ENCODE results near the gene ATP8A2. TPM values are rescaled to one million over a fixed set of nuclear protein-coding genes. Genes with fewer than 3 reads are reported as not detected.

Gene ATP8A2
- total RNA-seq, 2 experiments from 2014 or later, result 0.22 to 0.24 TPM

DNA sequence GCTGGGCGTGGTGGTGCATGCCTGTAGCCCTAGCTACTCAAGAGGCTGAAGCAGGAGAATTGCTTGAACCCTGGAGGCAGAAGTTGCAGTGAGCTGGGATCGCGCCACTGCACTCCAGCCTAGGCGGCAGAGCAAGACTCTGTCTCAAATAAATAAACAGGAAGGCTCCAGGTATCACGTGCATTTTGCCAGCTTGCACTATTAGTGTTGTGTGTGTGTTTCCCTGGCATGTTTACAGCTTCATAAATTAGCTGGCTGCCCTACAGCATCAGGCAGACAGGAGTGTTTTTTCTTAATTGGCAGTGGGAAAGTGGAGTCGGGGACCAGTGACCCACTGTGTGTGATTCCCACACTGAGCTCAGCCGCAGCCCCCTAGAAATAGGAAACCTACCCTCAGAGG, 647.5 kb downstream of the ATP8A2 start:
- Mint-ChIP-seq H3K4me1 (ENCODE audit: low read depth) (peaks cover 22% of the 10 kb centered on the region), H3K27ac (no peak overlapping the region), H3K36me3 (ENCODE audit: low read depth) (peaks cover 21% of the 10 kb centered on the region), H3K27me3 (ENCODE audit: low read depth) (no peaks in the 10 kb centered on the region), H3K9me3 (peaks cover 8% of the 10 kb centered on the region), H3K4me3 (no peak overlapping the region)
- CTCF ChIA-PET, result no interaction called here
- intact Hi-C loops (cut with micrococcal nuclease), result loop anchor here (5.0 kb wide), 1 partner anchor 212 kb away; no protein-coding TSS in a partner anchor
- no peak for DNase-seq

DNA sequence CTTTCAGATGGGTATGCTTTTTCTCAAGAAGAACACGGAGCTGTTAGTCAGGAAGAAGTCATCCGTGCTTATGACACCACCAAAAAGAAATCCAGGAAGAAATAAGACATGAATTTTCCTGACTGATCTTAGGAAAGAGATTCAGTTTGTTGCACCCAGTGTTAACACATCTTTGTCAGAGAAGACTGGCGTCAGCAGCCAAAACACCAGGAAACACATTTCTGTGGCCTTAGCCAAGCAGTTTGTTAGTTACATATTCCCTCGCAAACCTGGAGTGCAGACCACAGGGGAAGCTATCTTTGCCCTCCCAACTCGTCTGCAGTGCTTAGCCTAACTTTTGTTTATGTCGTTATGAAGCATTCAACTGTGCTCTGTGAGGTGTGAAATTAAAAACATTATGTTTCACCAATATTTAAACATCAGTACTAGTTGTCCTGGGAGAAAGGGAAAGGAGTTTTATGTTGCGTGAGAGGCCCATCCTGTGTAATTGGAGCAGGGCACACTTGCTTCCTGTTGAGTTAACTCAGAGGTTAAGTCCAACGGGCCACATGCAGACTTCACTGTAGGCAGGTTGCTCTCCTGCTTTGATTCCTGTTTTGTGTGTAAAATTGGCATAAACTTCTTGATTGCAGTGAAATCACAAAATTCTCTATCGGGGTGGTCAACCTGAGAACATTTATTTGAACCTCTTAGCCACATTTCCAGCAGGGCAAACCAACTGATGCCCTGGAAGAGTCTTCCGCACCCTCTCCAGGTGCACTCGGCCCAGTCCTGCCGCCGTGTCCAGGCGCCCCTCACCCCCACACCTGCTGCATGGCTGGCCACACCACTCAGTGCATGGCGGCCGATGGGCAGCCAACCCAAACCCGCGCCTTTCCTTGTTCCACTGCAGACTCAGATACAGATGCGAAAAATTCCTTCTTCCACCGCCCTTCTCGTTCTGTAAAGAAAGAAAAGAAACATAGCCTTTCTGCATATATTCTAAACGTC, 648.4 kb downstream of the ATP8A2 start:
- Mint-ChIP-seq H3K36me3 (ENCODE audit: low read depth) (peaks cover 21% of the 10 kb centered on the region), H3K4me3 (no peak overlapping the region), H3K27me3 (ENCODE audit: low read depth) (no peaks in the 10 kb centered on the region), H3K9me3 (peaks cover 8% of the 10 kb centered on the region), H3K27ac (no peak overlapping the region), H3K4me1 (ENCODE audit: low read depth) (peaks cover 22% of the 10 kb centered on the region)
- intact Hi-C loops (cut with micrococcal nuclease), result loop anchor here (5.0 kb wide), 1 partner anchor 213 kb away; no protein-coding TSS in a partner anchor
- no peak for DNase-seq
- CTCF ChIA-PET, result no interaction called here

DNA sequence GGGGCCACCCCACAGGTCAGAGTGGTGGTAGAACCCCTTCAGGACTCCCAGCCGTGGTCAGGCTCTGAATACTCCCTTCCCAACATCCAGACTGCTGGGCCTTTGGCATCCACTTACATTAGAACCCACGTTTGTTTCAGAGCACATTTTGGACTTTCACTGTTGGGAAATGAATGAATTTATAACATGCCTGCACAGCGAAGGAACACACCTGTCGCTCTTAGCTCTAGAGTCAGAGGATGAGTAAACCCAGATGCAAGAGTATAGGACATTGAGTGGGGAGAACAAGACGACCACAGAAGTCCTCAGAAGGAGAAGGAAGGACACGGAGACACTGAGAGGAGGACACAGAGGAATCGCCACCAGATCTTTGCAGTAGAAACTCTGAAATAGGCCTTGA, 649.1 kb downstream of the ATP8A2 start:
- H3K9me3 Mint-ChIP-seq, result peaks cover 8% of the 10 kb centered on the region
- peaks cover 21% of the 10 kb centered on the region for H3K36me3 Mint-ChIP-seq (ENCODE audit: low read depth)
- intact Hi-C loops (cut with micrococcal nuclease), result no loop called here
- CTCF ChIA-PET, result no interaction called here
- no peak overlapping the region for H3K27ac Mint-ChIP-seq
- no peak for DNase-seq
- peaks cover 22% of the 10 kb centered on the region for H3K4me1 Mint-ChIP-seq (ENCODE audit: low read depth)
- H3K27me3 Mint-ChIP-seq (ENCODE audit: low read depth), result no peaks in the 10 kb centered on the region
- no peak overlapping the region for H3K4me3 Mint-ChIP-seq

DNA sequence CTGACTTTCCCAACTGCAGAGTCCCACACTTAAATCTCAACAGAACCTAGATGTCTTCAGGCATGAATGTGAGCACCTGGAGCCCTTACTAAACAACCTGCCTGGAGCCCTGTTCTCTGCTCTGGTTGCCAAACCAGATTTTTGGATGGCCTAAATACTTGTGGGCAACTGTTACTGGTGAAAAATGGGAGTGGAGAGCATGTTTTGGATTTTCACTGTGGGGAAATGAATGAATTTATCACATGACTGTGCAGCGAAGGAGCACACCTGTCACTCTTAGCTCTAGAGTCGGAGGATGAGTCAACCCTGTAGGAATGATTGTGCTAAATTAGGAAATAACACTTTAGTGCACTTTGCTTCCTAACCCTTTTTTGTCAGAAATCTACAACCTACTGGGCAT, 649.7 kb downstream of the ATP8A2 start:
- no peak overlapping the region for H3K4me3 Mint-ChIP-seq
- H3K9me3 Mint-ChIP-seq, result peaks cover 8% of the 10 kb centered on the region
- no peak for DNase-seq
- H3K36me3 Mint-ChIP-seq (ENCODE audit: low read depth), result peaks cover 21% of the 10 kb centered on the region
- CTCF ChIA-PET, result no interaction called here
- H3K4me1 Mint-ChIP-seq (ENCODE audit: low read depth), result peaks cover 19% of the 10 kb centered on the region
- H3K27ac Mint-ChIP-seq, result no peak overlapping the region
- no peaks in the 10 kb centered on the region for H3K27me3 Mint-ChIP-seq (ENCODE audit: low read depth)
- intact Hi-C loops (cut with micrococcal nuclease), result no loop called here

DNA sequence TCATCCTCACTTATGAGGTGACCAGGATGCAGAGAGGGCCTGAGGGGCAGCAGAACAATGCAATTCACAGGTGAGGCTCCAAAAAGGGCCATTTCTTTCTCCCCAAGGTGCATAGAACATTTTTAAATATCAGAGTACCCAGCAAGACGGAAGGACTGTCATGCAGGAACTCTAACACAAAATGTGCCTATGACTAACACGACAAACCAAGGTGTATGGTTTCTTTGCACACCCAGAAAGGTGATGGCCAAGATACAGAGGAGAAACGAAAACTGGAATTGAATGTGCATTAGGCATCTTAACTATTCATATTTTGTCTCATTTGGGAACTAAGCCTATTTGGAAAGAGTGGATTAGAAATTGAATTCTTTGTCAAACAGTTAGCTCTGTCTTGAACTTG, 650.2 kb downstream of the ATP8A2 start:
- no peak for DNase-seq
- Mint-ChIP-seq H3K27ac (no peak overlapping the region), H3K36me3 (ENCODE audit: low read depth) (peaks cover 21% of the 10 kb centered on the region), H3K4me3 (no peak overlapping the region), H3K4me1 (ENCODE audit: low read depth) (peaks cover 14% of the 10 kb centered on the region), H3K27me3 (ENCODE audit: low read depth) (no peaks in the 10 kb centered on the region), H3K9me3 (peaks cover 8% of the 10 kb centered on the region)
- CTCF ChIA-PET, result interaction anchor here (0.8 kb wide), 1 partner anchor 14 kb away, joined by 3 read pairs; no protein-coding TSS in a partner anchor
- intact Hi-C loops (cut with micrococcal nuclease), result no loop called here

DNA sequence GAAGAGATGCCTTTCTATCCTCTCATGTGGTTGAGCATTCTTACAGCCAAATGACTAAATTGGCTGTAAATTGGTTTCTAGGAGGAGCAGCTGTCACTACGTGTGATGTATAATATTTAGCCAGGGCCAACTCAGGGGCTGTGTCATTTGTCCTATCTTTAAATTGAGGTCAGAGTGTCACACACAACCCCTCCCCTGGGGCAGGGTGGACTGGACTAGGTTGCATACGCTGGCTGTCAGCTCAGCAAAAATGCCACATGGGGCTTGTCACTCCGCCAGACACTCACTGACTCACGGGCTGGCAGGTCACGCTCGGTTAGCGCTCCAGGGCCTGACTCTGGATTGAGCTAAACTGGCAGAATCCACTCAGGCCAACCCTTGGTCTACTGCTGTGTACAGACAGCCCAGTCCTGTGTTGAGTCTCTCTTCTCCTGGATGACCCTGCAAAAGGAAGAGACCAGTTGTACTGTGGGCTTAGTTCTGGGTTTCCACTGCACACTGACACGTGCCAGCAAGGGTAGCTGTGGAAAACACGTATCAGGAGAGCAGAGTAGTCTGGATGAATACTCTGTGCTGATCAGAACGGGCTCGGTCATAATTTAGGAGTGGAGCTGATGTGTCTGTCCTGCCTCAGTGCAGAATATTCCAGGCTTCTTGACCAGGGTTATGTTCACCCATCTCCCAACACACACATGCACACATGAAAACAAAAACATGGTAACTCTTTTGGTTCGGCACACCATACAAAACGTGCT, 650.9 kb downstream of the ATP8A2 start:
- Mint-ChIP-seq H3K4me3 (no peak overlapping the region), H3K4me1 (ENCODE audit: low read depth) (peaks cover 7% of the 10 kb centered on the region), H3K9me3 (peaks cover 8% of the 10 kb centered on the region), H3K36me3 (ENCODE audit: low read depth) (peaks cover 21% of the 10 kb centered on the region), H3K27ac (no peak overlapping the region), H3K27me3 (ENCODE audit: low read depth) (no peaks in the 10 kb centered on the region)
- CTCF ChIA-PET, result interaction anchor here (0.8 kb wide), 1 partner anchor 14 kb away, joined by 3 read pairs; no protein-coding TSS in a partner anchor
- no peak for DNase-seq
- intact Hi-C loops (cut with micrococcal nuclease), result no loop called here

DNA sequence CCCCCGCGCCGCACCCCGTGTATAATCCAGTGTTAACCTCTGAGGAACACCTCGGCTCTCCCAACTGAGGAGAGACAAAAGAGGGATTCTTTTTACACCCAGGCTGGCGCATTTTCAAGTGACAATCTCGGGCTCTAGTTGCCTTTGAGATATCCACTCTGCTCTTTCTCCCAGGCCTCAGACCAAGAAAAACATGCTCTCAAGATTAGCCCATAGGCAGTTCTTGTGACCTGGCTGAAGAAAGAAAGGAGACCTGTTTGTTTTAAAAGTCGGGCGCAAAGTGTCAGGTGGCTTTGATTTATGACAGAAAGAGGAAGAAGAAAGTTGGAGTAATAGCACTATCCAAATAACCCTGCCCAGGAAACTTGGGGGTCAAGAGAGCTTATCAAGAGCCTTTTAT, 652.8 kb downstream of the ATP8A2 start:
- intact Hi-C loops (cut with micrococcal nuclease), result no loop called here
- H3K4me3 Mint-ChIP-seq, result no peak overlapping the region
- peaks cover 18% of the 10 kb centered on the region for H3K36me3 Mint-ChIP-seq (ENCODE audit: low read depth)
- H3K9me3 Mint-ChIP-seq, result peaks cover 8% of the 10 kb centered on the region
- no peak overlapping the region for H3K27ac Mint-ChIP-seq
- CTCF ChIA-PET, result interaction anchor here (1.0 kb wide), 1 partner anchor 13 kb away, joined by 3 read pairs; no protein-coding TSS in a partner anchor
- no peak for DNase-seq
- no peaks in the 10 kb centered on the region for H3K27me3 Mint-ChIP-seq (ENCODE audit: low read depth)
- no peaks in the 10 kb centered on the region for H3K4me1 Mint-ChIP-seq (ENCODE audit: low read depth)

DNA sequence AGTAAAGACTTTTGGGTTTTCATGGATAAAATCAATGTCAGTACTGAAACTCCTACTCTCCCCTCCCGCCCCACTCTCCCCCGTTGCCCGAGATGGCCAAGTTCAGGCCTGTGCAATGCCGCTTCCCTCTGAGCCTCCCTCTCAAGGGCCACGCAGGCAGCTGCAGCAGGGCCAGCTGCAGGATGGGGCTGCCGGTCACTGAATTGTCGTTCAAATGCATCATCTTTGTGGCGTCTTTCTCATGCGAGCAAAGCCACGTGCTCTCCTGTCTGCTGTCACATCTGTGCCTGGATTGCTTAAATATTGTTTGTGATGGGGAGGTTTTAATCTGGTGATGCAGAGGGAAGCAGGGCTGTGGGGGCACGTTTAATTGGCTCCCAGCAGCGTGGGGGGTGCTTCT, 653.4 kb downstream of the ATP8A2 start:
- Mint-ChIP-seq H3K27me3 (ENCODE audit: low read depth) (no peaks in the 10 kb centered on the region), H3K36me3 (ENCODE audit: low read depth) (peaks cover 11% of the 10 kb centered on the region), H3K27ac (no peak overlapping the region), H3K9me3 (peaks cover 8% of the 10 kb centered on the region), H3K4me1 (ENCODE audit: low read depth) (no peaks in the 10 kb centered on the region), H3K4me3 (no peak overlapping the region)
- intact Hi-C loops (cut with micrococcal nuclease), result no loop called here
- DNase-seq, result no peak
- CTCF ChIA-PET, result no interaction called here

DNA sequence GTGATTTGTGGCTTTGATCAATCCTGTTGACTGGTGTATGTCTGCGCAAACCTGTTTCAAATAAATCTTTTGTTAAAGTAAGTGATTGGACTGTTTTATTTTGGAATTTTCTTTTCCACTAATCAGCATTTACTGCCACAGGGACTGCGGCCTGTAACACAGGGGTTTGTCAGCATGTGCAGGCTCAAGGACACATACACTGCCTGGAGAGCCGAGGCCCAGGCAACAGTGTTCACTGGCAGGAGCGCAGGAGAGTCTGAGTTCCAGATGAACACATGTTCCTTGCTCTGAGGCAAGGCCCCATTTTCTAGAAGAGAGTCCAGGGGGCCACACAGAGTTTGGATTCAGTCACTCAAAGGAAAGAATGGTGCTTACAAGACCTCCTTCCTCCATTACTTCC, 654.0 kb downstream of the ATP8A2 start:
- Mint-ChIP-seq H3K4me3 (no peak overlapping the region), H3K9me3 (peaks cover 7% of the 10 kb centered on the region), H3K4me1 (ENCODE audit: low read depth) (no peaks in the 10 kb centered on the region), H3K36me3 (ENCODE audit: low read depth) (peaks cover 6% of the 10 kb centered on the region), H3K27ac (no peak overlapping the region), H3K27me3 (ENCODE audit: low read depth) (no peaks in the 10 kb centered on the region)
- CTCF ChIA-PET, result interaction anchor here (1.1 kb wide), 1 partner anchor 12 kb away, joined by 3 read pairs; no protein-coding TSS in a partner anchor
- intact Hi-C loops (cut with micrococcal nuclease), result no loop called here
- no peak for DNase-seq

DNA sequence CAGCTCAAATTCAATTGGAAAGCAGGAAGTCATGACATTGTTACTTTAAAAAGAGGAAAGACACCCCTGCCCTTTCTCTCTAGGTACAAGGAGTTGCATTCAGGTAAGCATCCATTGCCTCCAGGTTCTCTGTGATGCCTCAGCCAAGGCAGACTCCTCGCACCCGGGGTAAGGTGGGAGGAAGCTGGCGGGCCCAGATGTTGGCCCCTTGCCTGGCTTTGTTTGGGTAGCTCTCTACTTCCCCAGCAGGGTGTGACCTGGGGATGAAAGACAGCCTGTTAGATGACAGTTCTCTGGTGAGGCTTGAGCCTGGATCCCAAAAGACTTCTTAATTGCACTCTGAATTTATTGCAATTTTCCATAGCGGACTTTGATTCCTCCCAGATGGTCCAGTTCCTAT, 654.4 kb downstream of the ATP8A2 start:
- Mint-ChIP-seq H3K9me3 (peaks cover 3% of the 10 kb centered on the region), H3K36me3 (ENCODE audit: low read depth) (peaks cover 1% of the 10 kb centered on the region), H3K4me3 (no peak overlapping the region), H3K27me3 (ENCODE audit: low read depth) (no peaks in the 10 kb centered on the region), H3K27ac (no peak overlapping the region), H3K4me1 (ENCODE audit: low read depth) (no peaks in the 10 kb centered on the region)
- CTCF ChIA-PET, result interaction anchor here (1.1 kb wide), 1 partner anchor 12 kb away, joined by 3 read pairs; no protein-coding TSS in a partner anchor
- intact Hi-C loops (cut with micrococcal nuclease), result no loop called here
- no peak for DNase-seq

DNA sequence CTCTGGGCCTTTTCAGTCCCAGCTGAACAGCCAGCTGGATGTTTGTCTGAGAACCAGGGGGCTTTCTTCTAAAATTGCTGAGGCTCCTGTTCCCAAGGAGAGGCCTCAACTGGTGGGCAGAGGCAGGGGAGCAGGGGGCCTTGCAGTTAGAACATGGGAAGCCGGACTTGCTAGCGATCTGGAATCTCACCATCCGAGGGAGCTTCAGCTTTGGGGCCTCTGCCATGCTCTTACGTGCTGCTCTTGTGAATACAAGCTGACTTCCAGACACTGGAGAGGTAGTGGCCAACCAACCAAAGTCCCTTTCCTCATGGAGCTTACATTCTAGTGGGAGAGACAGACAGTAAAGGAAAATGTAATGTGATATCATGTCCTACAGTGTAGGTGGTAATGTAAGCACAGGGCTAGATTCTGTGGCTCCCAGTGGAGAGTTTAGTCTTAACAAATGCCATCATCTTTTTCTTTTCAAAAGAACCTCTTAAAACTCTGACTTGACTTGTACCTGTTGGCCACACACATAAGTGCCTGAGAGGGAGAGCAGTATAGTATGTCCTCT, 657.9 kb downstream of the ATP8A2 start:
- Mint-ChIP-seq H3K27ac (no peak overlapping the region), H3K4me3 (no peak overlapping the region), H3K9me3 (peaks cover 2% of the 10 kb centered on the region), H3K27me3 (ENCODE audit: low read depth) (no peaks in the 10 kb centered on the region), H3K36me3 (ENCODE audit: low read depth) (no peaks in the 10 kb centered on the region), H3K4me1 (ENCODE audit: low read depth) (no peaks in the 10 kb centered on the region)
- CTCF ChIA-PET, result interaction anchor here (1.7 kb wide), 1 partner anchor 24 kb away, joined by 3 read pairs; no protein-coding TSS in a partner anchor
- DNase-seq, result no peak
- intact Hi-C loops (cut with micrococcal nuclease), result no loop called here

DNA sequence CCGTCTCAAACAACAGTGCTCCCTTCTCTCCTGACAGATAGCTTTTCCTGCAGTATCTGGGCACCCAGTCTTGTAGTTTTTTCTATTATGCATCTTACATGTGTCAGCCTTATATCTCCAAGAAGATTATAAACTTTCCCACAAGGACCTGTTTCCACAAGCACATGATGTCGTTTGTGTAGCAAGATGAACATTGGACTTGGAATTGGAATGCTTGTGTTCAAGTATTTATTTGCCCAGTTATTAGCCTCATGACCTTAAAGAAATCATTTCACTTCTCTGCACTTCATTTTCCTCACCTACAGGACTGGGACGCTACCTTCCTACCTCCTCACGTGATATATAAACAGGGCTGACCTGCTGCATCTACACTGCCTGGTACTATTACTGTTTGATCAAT, 658.6 kb downstream of the ATP8A2 start:
- Mint-ChIP-seq H3K36me3 (ENCODE audit: low read depth) (no peaks in the 10 kb centered on the region), H3K9me3 (peaks cover 2% of the 10 kb centered on the region), H3K27me3 (ENCODE audit: low read depth) (no peaks in the 10 kb centered on the region), H3K4me1 (ENCODE audit: low read depth) (no peaks in the 10 kb centered on the region), H3K27ac (no peak overlapping the region), H3K4me3 (no peak overlapping the region)
- CTCF ChIA-PET, result no interaction called here
- no peak for DNase-seq
- intact Hi-C loops (cut with micrococcal nuclease), result no loop called here

Data from activated naive CD4-positive, alpha-beta T cell treated with anti-CD3 and anti-CD28 coated beads for 36 hours (primary cell).